GM12892 (cell line): ENCODE measurements around the gene DELE1.

Experiments used
- DNase-seq: peaks from one replicate; pipeline ENCODE4 v3.0.0; 2011; ENCODE audit not compliant: insufficient read length
- FAIRE-seq: peaks from 2 replicates; lab custom pipeline; 2011; peaks lifted over from hg19 to GRCh38; lab: Jason Lieb, UNC
- POLR2A ChIP-seq: IDR thresholded peaks from 2 replicates; pipeline ENCODE4 v1.6.1; 2011; ENCODE audit warnings: low read depth, low read length, control low read depth
- POLR2AphosphoS5 ChIP-seq: IDR thresholded peaks from 2 replicates; pipeline ENCODE4 v1.6.1; 2011; ENCODE audit warnings: low read depth, low read length, control low read depth
- TAF1 ChIP-seq: IDR thresholded peaks from 2 replicates; pipeline ENCODE4 v1.6.1; 2011; ENCODE audit warnings: low read depth, mild to moderate bottlenecking, control low read depth, low read length, borderline replicate concordance

The DELE1 gene

DNA sequence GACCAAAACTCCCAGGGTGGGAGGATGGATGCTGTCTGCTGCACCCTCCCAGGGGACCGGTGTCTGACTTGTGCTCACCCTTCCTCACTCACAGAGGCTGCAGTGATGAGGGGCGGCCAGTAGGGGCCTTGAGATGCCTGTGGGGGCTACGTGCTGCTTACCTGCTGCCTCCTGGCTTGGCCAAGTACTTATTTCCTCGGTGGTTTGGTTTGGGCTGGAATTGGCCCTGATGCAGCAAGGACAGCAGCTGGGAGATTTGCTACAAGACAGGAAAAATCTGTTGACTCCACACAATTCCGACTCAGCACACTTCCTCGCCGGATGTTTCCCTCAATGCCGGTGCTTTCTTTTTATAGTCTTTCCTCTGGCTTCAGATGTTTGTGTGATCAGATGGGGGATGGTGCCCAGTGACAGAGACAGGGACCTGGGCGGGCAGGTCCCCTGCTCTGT, 27.7 kb downstream of the DELE1 start:
- DNase-seq (peak; percentile 41), FAIRE-seq (peak; percentile 33)
- TF ChIP-seq TAF1 (no peak), POLR2A (no peak)

DNA sequence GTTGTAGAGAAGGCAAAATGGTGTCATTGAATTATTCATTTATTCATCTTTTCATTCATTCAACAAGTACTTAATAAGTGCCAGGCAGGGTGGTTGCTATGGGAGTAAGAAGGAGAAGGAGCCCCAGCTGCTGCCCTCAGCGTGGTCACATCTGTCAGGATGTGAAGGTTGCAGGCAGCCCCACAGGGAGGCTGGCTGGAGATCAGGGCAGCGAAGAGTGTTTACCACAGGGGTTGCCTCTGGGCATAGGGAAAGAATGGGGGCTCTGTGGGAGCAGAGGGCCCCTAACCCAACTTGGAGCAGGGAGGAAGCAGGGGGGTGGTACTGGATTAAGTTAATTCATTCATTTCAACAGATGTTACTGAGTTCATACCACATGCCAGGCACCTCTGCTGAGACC, 28.3 kb downstream of the DELE1 start:
- FAIRE-seq (no peak), DNase-seq (no peak)
- TF ChIP-seq POLR2AphosphoS5 (no peak), TAF1 (no peak), POLR2A (no peak)

DNA sequence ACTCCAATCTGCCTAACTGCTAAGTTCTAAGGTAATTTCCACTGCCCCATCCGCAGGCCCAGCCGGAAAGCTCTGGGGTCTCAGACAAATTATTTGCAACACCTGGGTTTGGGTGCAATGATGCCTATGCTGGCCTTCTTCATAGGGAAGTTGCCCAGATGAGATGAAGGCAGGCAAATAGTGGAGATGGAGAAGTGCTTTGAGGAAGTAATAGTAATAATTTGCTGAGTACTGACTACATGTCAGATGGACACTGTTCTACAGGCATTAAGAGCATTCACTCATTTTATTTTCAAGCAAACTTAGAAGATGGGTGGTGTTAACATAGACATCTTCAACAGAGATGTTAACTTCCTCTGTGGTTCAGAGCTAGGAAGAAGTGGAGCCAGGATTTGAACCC, 30.5 kb downstream of the DELE1 start:
- TF ChIP-seq TAF1 (no peak), POLR2A (no peak), POLR2AphosphoS5 (no peak)
- no peak for DNase-seq
- FAIRE-seq = no peak

DNA sequence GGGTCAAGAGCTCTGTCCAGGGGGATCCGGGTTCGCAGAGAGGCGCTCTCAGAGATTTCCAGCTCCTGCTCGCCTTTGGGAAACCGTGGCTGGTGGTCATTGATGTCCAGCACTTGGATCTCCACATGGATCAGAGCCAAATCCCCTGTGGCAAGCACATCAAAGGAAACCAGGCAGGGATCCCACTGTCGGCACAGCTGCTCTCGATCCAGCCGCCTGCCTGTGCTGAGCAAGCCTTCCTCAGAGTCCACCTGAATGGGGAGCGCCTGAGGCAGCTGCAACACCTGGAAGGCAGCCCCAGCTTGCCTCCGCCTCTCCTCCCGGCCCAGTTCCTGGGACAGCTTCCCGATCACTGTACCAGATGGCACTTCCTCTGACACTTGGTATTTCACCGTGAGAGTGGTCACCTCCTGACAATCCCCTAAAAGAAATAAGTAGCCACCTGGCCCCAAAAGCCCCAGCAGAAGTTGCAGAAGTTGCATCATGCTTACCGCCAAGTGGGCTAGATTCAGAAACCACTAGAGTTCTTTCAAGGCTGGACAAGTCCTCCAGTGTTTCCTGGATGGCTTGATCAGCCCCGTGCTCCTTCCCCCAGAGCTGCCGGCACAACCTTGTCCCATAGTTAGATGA, 33.8 kb downstream of the DELE1 start:
- FAIRE-seq (no peak), DNase-seq (no peak)
- TF ChIP-seq POLR2AphosphoS5 (no peak), POLR2A (no peak), TAF1 (no peak)

DNA sequence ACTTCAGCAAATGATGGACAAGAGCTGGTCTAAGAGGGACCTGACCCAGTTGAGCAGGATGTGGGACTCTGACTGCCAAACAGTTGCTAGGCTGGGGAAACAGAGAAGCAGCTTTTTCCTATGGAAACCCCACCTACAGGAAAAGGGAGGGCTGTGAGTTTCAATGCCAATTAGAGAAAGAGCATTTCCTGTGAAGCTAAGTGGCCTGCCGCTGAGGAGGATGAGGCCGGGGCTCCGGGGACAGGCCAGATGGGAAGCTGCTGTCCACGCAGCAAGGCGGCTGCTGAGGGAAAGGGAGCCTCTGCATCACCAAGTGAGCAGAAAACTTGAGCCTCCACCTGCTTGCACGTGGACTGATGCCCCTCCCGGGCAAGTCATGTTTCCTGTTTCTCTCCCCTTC, 34.4 kb downstream of the DELE1 start, which contains the start of gene PCDH12:
PCDH12 (minus strand) TSS at position 90 of the 400 bp plus-strand sequence. CDS start 351 bp downstream, outside the sequence.
- no peak for DNase-seq
- FAIRE-seq = no peak

DNA sequence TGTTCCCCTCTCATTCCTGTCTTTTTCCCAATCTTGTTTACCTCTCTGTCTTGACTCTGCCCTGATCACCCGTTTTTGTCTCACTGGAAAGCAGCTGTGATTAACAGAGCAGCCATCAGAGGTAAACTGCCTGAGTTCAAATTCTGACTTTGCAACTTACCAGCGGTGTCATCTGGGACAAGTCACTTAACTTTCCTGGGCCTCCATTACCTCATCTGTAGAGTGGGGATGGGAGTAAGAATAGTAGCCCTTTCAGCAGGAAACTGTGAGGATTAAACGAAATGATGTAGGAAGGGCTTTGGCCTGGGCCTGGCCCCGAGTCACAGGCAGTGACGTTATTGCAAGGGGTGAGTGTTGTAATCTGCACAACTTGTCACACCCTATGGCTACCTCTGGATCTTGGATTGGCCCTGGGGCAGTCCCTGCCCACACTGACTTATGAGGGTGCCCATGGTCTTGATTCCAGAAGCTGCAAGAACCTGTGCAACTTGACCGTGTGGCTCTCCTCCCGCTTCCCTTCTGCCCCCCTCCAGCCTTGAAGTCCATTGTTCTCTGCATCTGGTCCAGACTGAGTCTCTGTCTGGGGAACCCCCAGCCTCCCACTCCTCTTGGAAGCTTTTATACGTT, 35.0 kb downstream of the DELE1 start:
- TF ChIP-seq POLR2A = no peak
- TF ChIP-seq POLR2AphosphoS5 = no peak
- TF ChIP-seq TAF1 = no peak
- no peak for DNase-seq

More for the DNA sequence above, 34.4 kb downstream of the DELE1 start, which contains the start of gene PCDH12:
- TF ChIP-seq TAF1 (no peak), POLR2A (no peak), POLR2AphosphoS5 (no peak)

DNA sequence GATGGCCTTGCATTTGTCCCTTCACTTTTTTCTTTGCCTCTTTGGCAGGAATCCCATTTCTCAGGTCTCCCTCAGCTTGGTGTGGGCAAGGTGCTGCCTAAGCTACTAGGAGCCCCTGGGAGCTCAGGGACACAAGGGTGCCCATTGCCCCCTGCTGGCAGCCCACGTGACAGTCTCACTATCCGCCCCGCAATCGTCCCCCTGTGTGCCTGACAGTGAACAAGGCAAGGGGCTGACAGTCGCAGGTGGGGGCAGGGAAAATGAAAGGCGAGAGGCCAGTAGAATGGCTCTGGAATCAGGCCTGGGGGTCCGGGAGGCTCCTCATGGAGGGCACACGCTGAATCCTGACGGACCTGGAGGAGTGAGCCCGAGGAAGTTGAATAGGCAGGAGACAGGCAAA, 36.3 kb downstream of the DELE1 start:
- no peak for TF ChIP-seq TAF1
- TF ChIP-seq POLR2A = no peak
- TF ChIP-seq POLR2AphosphoS5 = no peak
- FAIRE-seq (no peak), DNase-seq (no peak)

More for the DNA sequence above, 35.0 kb downstream of the DELE1 start:
- FAIRE-seq = no peak

DNA sequence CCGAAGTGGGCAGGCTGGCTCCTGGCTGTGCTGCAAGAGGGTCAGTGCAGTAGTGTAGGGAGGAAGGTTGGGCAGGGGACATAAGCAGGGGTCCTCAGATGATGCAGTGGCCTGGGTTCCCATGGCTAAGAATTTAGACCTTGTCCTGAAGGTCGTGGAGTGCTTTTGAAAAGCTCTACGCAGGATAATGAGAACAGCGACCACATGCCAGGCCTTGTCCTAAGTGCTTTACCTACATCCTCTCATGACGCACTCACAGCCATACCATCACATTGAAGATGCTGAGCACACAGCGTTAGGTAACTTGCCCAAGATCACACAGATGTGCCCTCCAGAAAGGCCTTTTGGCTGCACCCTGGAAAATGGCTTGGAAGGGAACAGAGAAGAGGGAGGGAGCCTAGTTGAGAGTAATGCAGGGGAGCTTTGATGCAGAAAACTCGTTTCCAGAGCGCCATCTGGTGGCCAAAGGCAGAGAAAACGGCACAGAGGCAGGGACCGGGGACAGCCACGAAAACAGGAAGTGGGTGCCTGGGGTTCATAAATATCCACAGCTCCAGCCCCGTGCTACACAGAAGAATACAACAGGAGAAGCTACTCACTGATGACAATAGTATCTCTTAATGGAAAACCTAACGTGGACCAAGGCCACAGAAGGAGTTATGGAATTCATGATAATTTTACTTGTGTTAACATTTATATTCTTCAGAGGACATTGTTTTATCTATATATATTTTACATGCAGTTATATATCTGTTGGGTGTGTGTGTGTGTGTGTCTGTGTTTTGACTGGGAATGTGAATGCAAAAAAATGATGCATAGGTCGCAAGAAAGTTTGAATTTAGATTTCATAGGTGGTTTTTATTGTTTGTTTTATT, 37.0 kb downstream of the DELE1 start:
- FAIRE-seq = peak; percentile 90
- no peak for TF ChIP-seq POLR2A
- peak; percentile 75 for DNase-seq

DNA sequence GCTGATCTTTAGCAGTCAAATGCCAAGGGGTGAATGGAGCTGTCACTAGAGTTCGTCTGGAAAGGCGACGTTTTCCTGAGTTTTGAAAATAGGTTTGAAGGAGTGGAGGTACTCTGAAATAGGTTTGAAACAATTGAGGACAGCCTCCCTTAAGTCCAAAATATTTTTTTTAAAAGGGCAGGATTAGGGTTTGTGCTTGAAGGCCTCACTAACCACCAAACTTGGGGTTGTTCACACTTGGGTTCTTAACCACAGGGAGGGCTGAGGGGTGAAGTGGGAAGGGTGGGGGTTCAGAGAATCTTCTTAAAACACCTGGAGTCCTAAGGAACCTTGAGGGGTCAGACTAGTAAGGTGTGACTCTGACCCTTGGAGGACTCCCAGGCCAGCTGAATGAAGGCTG, 37.8 kb downstream of the DELE1 start:
- FAIRE-seq (no peak), DNase-seq (no peak)
- TF ChIP-seq TAF1 = no peak

DNA sequence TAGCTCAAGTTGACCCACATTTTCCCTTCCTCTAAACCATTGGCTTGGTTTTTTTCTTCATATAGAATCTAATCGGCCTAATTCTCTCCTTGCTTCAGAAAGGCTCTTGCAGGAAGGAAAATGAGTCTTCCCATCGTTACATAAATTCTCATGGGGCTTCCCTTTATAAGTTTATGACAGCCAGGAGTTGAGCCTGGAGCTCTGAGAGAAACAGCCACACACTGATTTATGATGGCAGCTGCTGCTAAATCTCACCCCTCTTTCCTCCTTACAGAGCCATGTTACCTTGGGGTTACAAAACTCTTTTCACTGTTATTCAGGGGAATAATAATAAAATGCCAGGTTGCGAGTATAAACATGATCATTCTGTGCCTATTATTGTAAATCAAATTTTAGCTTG, 40.0 kb downstream of the DELE1 start:
- TF ChIP-seq POLR2A = no peak
- TF ChIP-seq POLR2AphosphoS5 = no peak
- no peak for DNase-seq
- no peak for FAIRE-seq

DNA sequence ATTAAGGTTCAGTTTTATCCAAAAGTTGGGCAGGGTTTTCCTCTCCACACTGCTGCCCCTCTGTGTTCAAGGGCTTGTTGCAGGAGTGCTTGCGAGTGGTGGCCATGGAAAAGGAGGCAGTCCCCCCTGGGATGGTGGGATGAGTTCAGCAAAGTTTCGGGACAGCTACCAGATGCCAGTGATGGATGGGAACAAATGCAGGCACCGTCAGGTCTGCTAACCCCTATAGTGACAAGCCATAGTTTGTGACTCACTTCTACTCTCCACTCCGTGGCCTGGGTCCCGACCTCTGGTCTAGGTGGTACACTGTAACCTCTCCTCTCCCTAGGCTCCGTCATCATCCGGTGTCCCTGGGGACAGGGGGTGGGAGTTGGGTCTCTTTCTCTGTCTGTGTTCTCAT, 41.4 kb downstream of the DELE1 start:
- FAIRE-seq = no peak
- no peak for TF ChIP-seq TAF1
- no peak for TF ChIP-seq POLR2A
- no peak for TF ChIP-seq POLR2AphosphoS5
- DNase-seq = no peak
